Kidney epithelial cell (primary cell): ENCODE results near the gene ITGB8. TPM values are rescaled to one million over a fixed set of nuclear protein-coding genes. Genes with fewer than 3 reads are reported as not detected.

ENCODE experiments used
- DNase-seq: peaks from one replicate; pipeline ENCODE4 v3.0.0-alpha.2; 2010; ENCODE audit warnings: low read depth
- H3K27me3 ChIP-seq: 2 replicates; pipeline ENCODE4 v1.6.0; 2011; ENCODE audit warnings: low read length; ENCODE audit not compliant: control insufficient read depth, insufficient read depth
- H3K36me3 ChIP-seq: 2 replicates; pipeline ENCODE4 v1.5.1; 2011; ENCODE audit warnings: low read length; ENCODE audit not compliant: control insufficient read depth, insufficient read depth
- H3K4me3 ChIP-seq: 2 replicates; pipeline ENCODE4 v1.5.1; 2011; ENCODE audit warnings: low read depth, mild to moderate bottlenecking, control low read depth, low read length
- CTCF ChIP-seq: IDR thresholded peaks from 2 replicates; pipeline ENCODE4 v1.5.1; 2011; ENCODE audit warnings: mild to moderate bottlenecking, moderate library complexity, low read length, control low read depth, inconsistent platforms; ENCODE audit not compliant: insufficient read depth, poor library complexity, severe bottlenecking
- total RNA-seq: library from RNA; depleted of rRNA; stranded (reverse); fragments of >200 nt; gene quantifications from 2 replicates; pipeline ENCODE4 v1.2.3, GENCODE V29; 2015

ITGB8 gene
- total RNA-seq, 1 donor from 2014 or later, result 106 TPM

DNA sequence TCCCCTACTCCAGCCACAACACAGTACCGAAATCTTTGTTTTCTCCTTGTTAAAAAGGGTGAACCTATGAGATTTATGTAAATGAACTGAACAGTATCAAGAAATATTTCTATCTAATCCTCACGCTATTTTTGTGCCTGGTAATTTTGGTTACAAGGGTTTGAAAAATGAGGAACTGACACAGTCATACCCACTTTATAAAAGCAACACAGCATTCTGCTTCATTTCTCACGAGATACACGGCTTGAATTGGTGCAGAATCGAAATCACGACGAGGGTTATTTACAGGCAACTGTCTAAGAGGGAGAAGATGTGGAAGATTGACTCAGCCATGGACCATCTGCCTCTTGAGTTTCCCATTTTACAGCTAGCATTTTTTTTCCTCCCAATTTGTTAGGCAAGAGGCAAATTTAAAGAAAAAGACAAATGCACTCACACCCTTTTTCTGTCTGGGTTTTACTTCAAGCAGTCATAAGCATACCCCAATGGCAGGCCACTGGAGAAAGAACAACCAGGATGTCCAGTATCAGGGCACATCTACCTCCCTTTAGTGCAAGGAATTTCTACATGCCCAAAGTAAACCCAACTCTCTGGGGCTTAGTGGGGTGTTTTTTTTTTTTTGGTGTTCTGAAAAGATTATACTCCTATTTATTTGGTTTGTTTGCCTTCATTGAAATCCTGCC lies 108.1 kb downstream of the ITGB8 start:
- no peak for DNase-seq
- TF ChIP-seq CTCF, result no peak
- no peaks in the 10 kb centered on the region for H3K27me3 ChIP-seq
- no peaks in the 10 kb centered on the region for H3K36me3 ChIP-seq
- no peak overlapping the region for H3K4me3 ChIP-seq

DNA sequence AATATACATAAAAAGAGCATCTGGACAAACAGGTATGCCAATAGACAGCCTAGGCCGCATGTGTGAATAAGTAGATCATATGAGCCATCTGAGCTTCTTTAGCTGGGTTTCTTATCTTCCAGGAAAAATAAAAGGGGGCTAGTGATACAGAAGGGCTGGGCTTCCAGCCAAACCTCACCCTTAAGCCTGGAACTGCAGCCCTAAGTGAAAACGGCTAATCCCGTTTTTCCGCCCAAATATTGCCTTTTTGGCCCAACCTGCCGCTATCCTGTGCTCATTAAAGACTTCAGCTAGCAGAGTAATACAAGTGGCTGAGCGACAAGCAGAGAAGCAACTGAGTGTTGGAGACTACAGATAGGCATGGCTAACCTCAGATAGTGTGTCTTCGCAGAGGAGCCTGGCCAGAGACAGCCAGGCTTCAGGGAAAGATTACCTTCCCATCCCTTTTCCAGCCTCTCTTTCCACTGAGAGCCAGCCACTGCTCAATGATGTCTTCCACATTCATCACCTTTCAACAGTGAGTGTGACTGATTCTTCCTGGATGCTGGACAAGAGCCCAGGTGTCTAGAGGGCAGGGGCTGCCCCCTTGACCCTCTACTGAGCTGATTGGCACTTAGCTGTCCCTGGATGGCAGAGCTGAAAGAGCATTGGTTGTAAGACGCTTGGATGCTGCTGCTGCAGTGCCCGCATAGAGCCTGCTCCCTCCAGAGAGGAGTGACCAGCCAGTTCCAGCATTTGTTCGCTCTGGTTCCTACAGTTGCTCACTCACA lies 108.9 kb downstream of the ITGB8 start:
- no peaks in the 10 kb centered on the region for H3K36me3 ChIP-seq
- no peaks in the 10 kb centered on the region for H3K27me3 ChIP-seq
- DNase-seq, result no peak
- H3K4me3 ChIP-seq, result no peak overlapping the region
- no peak for TF ChIP-seq CTCF

- DNase-seq, result no peak
- Histone ChIP-seq H3K4me3 (no peak overlapping the region), H3K27me3 (no peaks in the 10 kb centered on the region), H3K36me3 (no peaks in the 10 kb centered on the region)
- peak; percentile 46 for TF ChIP-seq CTCF
These were observed 109.9 kb downstream of the ITGB8 start for GRCh38 chr7:20440472-20441105.

DNA sequence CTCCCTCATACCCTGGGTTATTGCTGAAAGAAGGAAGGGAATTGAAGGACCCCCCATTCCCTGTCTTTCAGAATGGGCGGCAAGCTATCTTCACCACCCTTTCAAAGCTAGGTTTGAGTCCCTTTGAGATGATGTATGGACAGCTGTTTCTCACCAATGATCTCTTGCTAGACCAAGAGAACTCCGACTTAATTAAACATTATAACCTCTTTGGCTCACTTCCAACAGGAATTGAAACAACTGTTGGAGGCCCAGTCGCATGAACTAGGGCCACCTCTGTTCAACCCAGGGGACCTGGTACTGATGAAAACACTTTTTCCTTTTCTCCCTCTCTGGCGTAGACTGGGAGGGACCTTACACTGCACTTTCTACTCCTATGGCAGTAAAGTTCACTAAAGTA lies 110.6 kb downstream of the ITGB8 start:
- Histone ChIP-seq H3K36me3 (no peaks in the 10 kb centered on the region), H3K4me3 (no peak overlapping the region), H3K27me3 (no peaks in the 10 kb centered on the region)
- no peak for TF ChIP-seq CTCF
- DNase-seq, result no peak

DNA sequence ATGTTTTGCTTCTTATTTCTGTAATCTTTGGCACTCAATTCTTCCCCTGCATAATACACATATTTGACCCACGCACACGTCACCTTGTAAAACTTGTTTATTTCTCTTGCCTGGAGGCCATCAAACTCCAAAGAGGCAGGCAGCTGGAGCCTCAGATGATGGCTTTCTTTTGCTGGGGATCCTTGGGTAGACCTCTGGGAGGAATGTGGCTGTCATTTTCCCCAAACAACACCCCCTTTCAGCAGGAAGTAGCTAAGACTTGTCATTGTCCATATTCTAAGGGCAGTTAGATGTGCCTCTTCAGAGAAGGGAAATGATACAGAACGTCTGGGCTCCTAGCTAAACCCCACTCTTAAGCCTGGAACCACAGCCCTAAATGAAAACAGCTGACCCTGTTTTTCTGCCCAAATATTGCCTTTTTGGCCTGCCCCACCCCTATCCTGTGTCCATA lies 111.3 kb downstream of the ITGB8 start:
- DNase-seq, result no peak

More for the DNA sequence above, 111.3 kb downstream of the ITGB8 start:
- no peak for TF ChIP-seq CTCF
- H3K27me3 ChIP-seq, result no peaks in the 10 kb centered on the region
- no peaks in the 10 kb centered on the region for H3K36me3 ChIP-seq
- H3K4me3 ChIP-seq, result no peak overlapping the region
